Retinal pigment epithelial cell (primary cell): ENCODE data around the gene ZNF101.

Experiments used
- DNase-seq: peaks from one replicate; pipeline ENCODE4 v3.0.0-alpha.2; 2010; ENCODE audit warnings: low read depth
- H3K4me3 ChIP-seq: 2 replicates; pipeline ENCODE4 v1.5.1; 2011; ENCODE audit warnings: mild to moderate bottlenecking, low read length, control low read depth, moderate library complexity
- TF ChIP-seq, protein P1 (sequence below): conservative IDR thresholded peaks from 2 replicates; pipeline ENCODE4 v1.5.1; 2011; ENCODE audit warnings: low read depth, low read length, control low read depth, inconsistent platforms

Gene ZNF101

GRCh38 chr19:19655641-19656343, 12.8 kb upstream of the ZNF101 start:
- no peak for DNase-seq
- H3K4me3 ChIP-seq = no peak overlapping the region
- TF ChIP-seq, protein P1, sequence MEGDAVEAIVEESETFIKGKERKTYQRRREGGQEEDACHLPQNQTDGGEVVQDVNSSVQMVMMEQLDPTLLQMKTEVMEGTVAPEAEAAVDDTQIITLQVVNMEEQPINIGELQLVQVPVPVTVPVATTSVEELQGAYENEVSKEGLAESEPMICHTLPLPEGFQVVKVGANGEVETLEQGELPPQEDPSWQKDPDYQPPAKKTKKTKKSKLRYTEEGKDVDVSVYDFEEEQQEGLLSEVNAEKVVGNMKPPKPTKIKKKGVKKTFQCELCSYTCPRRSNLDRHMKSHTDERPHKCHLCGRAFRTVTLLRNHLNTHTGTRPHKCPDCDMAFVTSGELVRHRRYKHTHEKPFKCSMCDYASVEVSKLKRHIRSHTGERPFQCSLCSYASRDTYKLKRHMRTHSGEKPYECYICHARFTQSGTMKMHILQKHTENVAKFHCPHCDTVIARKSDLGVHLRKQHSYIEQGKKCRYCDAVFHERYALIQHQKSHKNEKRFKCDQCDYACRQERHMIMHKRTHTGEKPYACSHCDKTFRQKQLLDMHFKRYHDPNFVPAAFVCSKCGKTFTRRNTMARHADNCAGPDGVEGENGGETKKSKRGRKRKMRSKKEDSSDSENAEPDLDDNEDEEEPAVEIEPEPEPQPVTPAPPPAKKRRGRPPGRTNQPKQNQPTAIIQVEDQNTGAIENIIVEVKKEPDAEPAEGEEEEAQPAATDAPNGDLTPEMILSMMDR = no peak

DNA sequence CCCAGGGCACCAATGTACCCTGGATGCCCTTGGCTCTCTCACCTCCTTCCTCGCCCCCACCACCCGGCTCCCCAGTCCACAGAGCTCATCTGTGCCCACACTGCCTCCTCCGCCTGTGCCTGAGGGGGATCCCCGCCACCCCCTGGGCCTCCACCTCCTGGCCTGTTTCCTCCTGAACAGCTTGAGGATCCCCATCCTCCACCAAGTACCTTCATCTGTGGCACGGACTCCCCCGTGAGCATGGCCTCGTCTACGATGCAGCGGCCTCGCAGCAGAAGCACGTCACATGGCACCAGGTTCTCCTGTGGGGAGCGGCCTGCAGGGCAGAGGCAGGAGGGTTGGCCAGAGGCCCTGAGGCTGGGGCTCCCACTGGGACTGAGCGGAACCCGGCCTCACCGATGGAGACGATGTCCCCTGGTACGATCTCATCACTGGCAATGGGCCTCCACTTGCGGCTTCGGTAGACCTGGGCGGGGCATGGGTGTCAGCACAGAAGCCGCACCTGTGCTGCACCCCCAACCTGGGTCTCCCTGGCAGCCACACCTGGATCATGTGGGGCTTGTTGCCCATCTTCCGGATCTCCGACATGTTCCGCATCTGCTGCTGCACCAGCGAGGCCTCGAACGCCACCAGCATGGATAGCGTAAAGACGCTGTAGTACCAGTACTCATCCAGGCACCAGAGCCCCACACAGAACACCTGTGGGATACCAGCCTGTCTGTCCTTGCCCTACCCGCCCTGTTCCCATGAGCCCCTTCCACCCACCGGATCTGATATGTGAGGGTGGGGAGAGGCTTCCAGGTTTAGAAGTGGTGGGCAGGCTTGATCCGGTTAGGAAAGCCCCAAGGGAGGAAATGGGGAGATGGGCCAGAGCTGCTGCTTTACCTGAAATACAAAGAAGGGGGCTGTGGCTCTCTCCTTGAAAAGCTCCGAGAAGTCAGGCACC, 11.9 kb upstream of the ZNF101 start:
- DNase-seq = no peak
- no peak overlapping the region for H3K4me3 ChIP-seq
- TF ChIP-seq, protein P1 = no peak

DNA sequence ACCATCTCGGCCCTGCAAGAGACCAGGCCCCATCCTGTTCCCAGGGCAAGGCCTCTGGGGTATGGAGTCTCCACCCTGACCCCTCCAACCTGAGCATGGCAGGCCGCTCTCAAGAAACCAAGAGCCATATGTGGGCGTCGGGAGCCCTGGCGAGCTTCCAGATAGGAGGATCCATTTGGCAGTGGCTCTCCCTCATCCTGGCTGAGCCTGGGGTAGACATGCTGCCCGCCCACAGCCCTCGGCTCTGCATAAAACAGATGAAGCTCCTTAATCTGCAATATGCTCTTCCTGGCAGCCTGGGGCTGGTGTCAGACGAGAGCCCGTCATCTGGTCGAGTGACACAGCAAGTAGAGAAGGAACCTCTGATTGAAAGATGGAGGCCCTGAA, 11.2 kb upstream of the ZNF101 start:
- no peak for DNase-seq
- H3K4me3 ChIP-seq = no peak overlapping the region
- TF ChIP-seq, protein P1 = no peak

GRCh38 chr19:19659646-19660245, 8.9 kb upstream of the ZNF101 start:
- no peak for DNase-seq
- no peak overlapping the region for H3K4me3 ChIP-seq
- TF ChIP-seq, protein P1 = no peak

GRCh38 chr19:19661141-19661674, 7.4 kb upstream of the ZNF101 start:
- H3K4me3 ChIP-seq = no peak overlapping the region

DNA sequence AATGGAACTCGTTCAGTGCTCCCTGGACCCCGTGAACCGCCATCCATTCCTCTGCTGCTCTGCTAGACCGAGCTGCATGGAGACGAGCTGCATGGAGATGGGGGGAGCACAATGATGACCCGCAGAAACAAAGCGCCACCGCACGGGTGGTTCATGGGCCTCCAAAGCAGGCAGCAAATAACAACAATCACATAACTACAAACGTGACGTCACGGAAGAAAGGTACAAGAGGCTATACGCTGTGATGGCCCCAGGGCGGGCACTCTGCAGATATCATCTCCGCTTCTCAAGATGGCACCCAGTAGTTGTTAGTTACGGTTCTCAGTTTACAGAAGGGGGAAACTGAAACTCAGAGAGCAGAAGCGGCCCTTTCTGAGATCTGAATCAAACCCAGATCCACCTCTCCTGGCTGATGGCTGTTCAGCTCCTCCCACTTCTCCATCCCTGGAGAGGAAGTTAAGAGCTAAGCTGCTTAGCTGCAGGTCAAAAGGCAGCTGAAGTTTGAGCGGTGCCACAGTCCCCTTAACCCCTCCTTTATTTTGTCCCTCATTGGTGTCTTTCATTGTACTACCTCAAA, 6.9 kb upstream of the ZNF101 start:
- H3K4me3 ChIP-seq = peak overlapping the region; percentile 95
- no peak for DNase-seq

More at GRCh38 chr19:19661141-19661674, 7.4 kb upstream of the ZNF101 start:
- TF ChIP-seq, protein P1 = no peak
- DNase-seq = no peak

More for the DNA sequence above, 6.9 kb upstream of the ZNF101 start:
- TF ChIP-seq, protein P1 = no peak
